NOMO-1 (cell line): Measurements from ENCODE around the gene CCDC192.

Experiments used
- DNase-seq, 2 experiments: peaks; one replicate each; lab custom pipeline; 2025; ENCODE audit not compliant: unreplicated experiment in 2 of 2; lab: John Stamatoyannopoulos, UW

CCDC192 gene

DNA sequence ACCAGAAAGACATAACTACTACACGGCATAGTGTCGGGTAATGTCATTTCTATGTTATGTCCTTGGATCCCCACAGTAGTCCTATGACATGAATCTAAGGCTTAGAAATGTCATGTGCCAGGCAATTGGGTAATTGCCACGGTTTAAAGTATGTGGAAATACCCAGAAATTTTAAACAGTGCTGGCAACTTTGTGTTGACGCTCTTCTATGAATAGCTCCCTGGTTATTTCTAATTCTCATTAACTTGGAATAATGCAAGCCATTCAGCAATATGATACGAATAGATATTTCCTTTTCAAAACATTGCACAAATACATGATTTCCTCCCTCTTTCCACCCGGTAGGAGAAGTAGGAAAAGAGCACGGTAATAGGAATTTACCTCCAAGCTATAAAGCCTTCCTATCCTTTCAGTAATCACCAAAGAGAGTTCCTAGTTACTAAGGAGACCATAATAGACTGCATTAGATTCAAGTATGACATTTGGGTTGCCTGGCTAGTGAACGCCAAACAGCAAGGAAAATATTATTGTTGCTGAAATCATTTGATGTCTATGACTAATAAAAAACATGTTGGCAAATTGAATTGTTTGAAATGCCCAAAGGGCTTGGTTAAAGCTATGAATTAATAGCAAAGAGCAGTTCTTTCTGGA, 168.4 kb downstream of the CCDC192 start:
- no peak for DNase-seq

DNA sequence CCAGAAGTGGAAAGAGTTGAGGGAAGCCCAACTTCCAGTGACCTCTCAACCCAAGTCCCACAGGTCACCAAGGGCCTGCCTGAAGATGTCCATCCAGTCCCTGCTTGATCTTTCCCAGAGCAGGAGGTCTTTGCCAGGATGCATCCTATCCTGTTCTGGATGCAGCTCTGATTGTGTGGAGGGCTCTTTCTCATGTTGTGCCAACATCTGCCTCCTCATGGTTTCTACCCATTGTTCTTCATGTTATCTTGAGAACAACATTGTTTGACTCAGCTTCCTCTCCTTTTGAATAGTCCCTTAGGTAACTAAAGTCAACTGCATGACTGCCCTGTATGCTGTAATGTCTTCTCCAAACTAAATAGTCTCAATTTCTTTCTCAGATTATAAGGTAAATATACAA, 169.3 kb downstream of the CCDC192 start:
- DNase-seq, result no peak

DNA sequence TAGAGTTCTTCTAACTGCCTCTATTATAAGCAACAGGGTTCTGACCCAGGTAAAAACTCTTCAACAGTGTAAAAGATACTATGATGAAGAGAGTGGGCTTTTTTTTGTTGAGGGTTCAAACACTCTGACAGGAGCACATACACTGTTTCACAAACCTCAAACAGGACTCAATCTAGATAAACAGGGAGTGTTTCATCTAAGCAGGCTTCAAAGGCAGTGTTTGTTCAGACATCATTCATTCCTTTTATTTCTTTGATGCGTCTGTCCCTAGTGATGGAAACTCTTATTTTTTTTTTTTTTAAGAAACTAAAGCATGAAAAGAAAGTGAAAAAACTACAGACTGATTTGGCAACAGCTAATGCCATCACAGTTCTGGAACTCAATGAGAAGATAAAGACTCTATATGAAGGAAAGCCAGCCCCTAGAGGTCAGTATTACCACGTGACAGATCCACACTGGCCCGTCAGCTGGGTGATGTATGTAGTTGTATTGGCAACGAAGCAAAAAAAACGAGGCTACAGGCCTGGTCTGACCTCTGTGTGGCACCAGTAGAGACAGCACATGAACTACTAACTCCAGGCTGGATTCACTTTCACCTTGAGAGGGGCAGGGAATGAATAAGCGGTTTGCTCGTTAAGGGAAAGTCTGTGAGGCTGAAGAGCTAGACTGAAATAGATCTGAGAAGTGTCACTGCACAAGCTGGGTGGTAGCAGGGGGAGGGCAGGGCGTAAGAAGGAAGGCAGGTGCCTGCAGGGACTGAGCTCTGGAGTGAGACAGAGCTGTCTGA, 172.2 kb downstream of the CCDC192 start:
- peak; percentile 49 for DNase-seq

DNA sequence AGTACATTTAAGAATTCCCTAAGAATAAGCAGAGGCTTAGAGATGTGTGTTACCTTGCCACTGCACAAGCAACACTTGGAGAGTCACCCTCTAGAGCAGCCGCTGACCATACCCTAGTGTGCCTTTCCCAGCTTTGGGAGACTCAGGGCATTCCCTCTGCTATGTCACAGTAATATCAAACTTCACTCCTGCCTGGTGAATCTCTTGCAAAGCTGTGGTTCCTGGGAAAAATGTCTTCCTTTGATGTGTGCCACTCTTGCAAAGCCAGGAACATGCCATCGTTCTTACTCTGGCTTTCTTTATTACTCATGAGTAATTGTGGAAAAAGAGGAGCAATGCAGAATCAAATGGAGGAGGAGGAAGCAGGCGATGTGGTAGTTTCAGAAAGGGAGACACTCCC, 173.2 kb downstream of the CCDC192 start:
- DNase-seq, result no peak

DNA sequence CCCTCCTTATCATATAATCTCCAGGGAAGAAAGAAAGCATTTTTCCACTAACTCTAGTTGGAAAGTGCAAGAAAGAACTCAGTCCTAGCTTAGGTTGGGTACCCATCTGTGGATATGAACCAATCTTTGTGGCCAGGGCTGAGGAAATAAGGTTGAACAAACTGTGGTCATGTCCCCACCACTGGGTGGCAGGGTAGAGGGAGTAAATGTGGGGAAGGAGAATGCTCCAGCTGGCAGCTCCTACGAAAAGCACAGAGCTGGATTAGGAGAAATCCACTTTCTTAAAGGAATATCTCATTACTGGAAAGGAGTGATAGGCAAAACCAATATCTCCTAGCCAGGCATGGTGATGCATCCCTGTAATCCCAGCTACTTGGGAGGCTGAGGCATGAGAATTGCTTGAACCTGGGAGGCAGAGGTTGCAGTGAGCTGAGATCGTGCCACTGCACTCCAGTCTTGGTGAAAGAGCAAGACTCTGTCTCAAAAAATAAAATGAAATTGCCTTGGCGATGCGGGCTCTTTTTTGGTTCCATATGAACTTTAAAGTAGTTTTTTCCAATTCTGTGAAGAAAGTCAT, 175.1 kb downstream of the CCDC192 start:
- DNase-seq, result no peak

GRCh38 chr5:127884416-127884815, 181.2 kb downstream of the CCDC192 start:
- DNase-seq, result no peak

DNA sequence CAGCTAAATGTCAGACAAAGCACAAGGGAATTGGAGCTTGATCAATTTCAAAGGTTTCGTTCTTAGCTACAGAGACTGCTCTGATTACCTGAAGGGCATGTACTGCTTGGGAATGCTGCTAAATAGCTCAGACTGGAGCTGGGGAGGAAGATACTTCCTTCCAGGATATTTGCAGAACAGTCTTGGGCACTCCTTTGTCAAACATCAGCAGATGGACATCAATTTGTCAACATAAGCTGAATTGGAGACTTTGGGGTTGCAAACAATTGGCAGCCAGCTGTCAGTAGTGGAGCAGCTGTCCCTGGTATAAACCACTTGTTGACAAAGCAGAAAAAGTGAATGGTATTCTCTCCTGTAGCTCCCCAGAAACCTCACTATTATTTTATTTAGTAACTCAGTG, 182.0 kb downstream of the CCDC192 start:
- no peak for DNase-seq

DNA sequence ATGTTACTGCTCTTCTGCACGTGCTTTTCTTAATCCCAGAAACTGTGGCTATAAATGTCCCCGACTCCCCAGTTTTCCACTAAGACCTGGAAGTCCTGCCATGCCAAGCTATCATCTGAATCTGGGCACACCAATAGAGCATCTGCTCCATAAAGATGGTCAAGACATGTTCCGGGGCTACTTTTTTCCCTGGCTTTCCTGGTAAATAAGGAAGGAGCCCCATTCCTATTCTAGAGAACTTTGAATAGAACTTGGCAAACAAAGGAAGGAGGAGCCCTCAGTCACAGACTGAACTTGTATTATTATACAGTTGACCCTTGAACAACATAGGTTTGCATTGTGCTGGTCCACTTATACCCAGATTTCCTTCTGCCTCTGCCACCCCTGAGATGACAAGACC, 182.9 kb downstream of the CCDC192 start:
- no peak for DNase-seq

DNA sequence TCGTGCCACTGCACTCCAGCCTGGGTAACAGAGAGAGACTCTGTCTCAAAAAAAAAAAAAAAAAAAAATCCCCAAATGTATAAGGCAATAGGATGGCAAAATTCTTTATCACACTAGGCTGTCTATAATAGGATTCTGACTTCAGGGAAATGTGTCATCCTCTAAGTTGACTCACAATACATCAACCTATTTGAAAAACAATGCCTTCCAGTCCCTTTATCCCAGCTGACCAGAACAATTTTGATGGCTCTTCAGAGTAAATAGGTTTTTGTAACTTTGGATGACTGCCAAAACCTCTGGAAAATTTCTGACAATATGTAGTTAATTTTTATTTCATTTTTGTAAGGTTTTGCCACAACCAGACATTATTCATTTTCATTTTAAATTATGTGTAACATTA, 184.1 kb downstream of the CCDC192 start:
- no peak for DNase-seq

- DNase-seq, result no peak
Observed at GRCh38 chr5:127891942-127892341, 188.8 kb downstream of the CCDC192 start.

GRCh38 chr5:127892467-127893207, 189.4 kb downstream of the CCDC192 start:
- no peak for DNase-seq

DNA sequence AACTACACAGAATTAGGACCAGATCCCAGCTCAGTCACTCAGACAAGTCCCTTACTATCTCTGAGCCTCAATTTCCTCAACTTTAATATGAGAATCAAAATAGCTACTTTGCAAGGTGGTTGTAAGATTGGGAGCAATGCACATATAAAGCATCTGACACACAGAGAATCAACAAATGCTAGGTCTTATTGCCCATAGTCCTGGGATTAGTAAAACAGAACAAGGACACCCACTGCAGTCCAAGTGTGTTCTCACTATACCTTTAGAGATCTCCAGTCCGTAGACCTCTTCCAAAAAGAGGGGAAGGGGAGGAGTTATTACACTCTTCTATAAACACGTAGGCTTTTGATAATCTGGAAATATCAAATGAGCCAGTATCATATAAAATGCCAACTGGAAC, 190.0 kb downstream of the CCDC192 start:
- no peak for DNase-seq

- no peak for DNase-seq
Observed at GRCh38 chr5:127894461-127894860, 191.3 kb downstream of the CCDC192 start.

GRCh38 chr5:127898551-127899213, 195.5 kb downstream of the CCDC192 start:
- peak in 1 of 2 experiments; percentile 3 for DNase-seq

- no peak for DNase-seq
Observed at GRCh38 chr5:127899214-127899610, 196.0 kb downstream of the CCDC192 start.

- no peak for DNase-seq
Observed at GRCh38 chr5:127906562-127907204, 203.5 kb downstream of the CCDC192 start.

DNA sequence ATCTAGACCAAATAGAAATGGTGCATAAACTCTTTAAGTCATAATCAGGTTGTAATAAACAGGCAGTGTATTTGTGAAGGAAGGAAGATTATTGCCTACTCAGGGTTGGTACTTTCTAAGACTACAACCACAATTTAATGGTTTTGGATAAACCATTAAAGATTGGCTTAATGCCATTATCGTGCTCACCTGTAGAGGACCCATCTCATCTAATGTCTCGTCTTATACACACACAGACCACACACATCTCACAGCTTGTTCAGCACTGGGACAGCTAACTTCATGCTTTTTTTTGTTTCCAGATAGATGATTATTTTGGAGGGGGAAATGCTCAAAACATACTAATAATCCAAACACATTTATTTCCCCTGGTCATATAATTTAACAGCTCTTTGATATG, 204.7 kb downstream of the CCDC192 start:
- DNase-seq, result no peak

- DNase-seq, result peak; percentile 37 to 44
Observed at GRCh38 chr5:127909066-127909465, 205.9 kb downstream of the CCDC192 start.

- DNase-seq, result no peak
Observed at GRCh38 chr5:127909821-127910220, 206.6 kb downstream of the CCDC192 start.

- DNase-seq, result no peak
Observed at GRCh38 chr5:127910307-127910956, 207.2 kb downstream of the CCDC192 start.
